HCT116 (cell line): Measurements from ENCODE around the gene OBSCN. TPM values are rescaled to one million over a fixed set of nuclear protein-coding genes. Genes with fewer than 3 reads are reported as not detected.

Experiments used
- ATAC-seq: fragments of 200-7000 bp; cut with Tn5 transposase; 2 replicates; pipeline ENCODE4 v1.9.1; 2020; ENCODE audit warnings: mild to moderate bottlenecking, moderate library complexity
- BruUV-seq: library from RNA; stranded (reverse); fragments of 400-500 nt; replicated peaks from 2 replicates; lab custom pipeline; 2021; lab: Mats Ljungman, UMichigan
- CTCF ChIA-PET: fragments of 300-600 bp; sonication (Branson Sonifier 250); formaldehyde crosslinking; loops from one replicate; lab custom pipeline; 2021; ENCODE audit warnings: antibody characterized with exemption; lab: Charles Lee
- POLR2A ChIA-PET: fragments of 300-600, 350-600 bp; sonication (Branson Sonifier 250); formaldehyde crosslinking; loops from one replicate; lab custom pipeline; 2021; ENCODE audit warnings: antibody characterized with exemption; lab: Charles Lee
- RAD21 ChIA-PET, 2 experiments: fragments of 300-600 bp; sonication (Branson Sonifier 250); formaldehyde crosslinking; loops; one replicate each; lab custom pipeline; 2023; ENCODE audit warnings: low total read pairs in 2 of 2; ENCODE audit not compliant: uncharacterized antibody in 2 of 2, unreplicated experiment in 2 of 2, low non-redundant PET in 1 of 2; lab: Charles Lee
- DNase-seq: peaks from one replicate; pipeline ENCODE4 v3.0.0-alpha.2; 2010; ENCODE audit warnings: low read depth, low spot score
- H2AFZ ChIP-seq: fragments of 200-600 bp; shearing (Covaris generic), sonication (generic); 2 replicates; pipeline ENCODE4 v1.6.1; 2017; ENCODE audit warnings: low read depth, mixed run types, mixed read lengths, antibody characterized with exemption, low read length; ENCODE audit not compliant: poor library complexity, severe bottlenecking
- H3K27ac ChIP-seq: 2 replicates; pipeline ENCODE4 v1.5.1; 2012; ENCODE audit warnings: low read depth, low read length
- H3K27me3 ChIP-seq: fragments of 200-600 bp; sonication (generic); 2 replicates; pipeline ENCODE4 v1.6.1; 2016; ENCODE audit warnings: mixed run types, low read length, mixed read lengths; ENCODE audit not compliant: insufficient read depth
- H3K36me3 ChIP-seq, 2 experiments: fragments of 200-500 bp in 1 of 2; fragments of 200-600 bp in 1 of 2; sonication (Bioruptor generic) in 1 of 2; sonication (generic) in 1 of 2; 2 replicates each; pipeline versions ENCODE4 v1.5.1 to v1.6.1; 2014 to 2016; ENCODE audit warnings: low read length in 2 of 2, inconsistent platforms in 1 of 2, mixed read lengths in 1 of 2, mixed run types in 1 of 2; ENCODE audit not compliant: insufficient read depth in 2 of 2, control insufficient read depth in 1 of 2
- H3K4me1 ChIP-seq, 2 experiments: fragments of 200-600 bp in 1 of 2; sonication (generic) in 1 of 2; 2 replicates each; pipeline versions ENCODE4 v1.5.1 to v1.6.1; 2012 to 2017; ENCODE audit warnings: low read length in 2 of 2, inconsistent platforms in 1 of 2, mild to moderate bottlenecking in 1 of 2, mixed read lengths in 1 of 2, mixed run types in 1 of 2, moderate library complexity in 1 of 2; ENCODE audit not compliant: insufficient read depth in 2 of 2, control insufficient read depth in 1 of 2
- H3K4me2 ChIP-seq: fragments of 200-600 bp; sonication (generic); 2 replicates; pipeline ENCODE4 v1.6.1; 2017; ENCODE audit warnings: mixed run types, low read length, mixed read lengths
- H3K4me3 ChIP-seq, 2 experiments: fragments of 200-600 bp in 1 of 2; sonication (generic) in 1 of 2; replicated peaks in 1 of 2; 2 replicates each; pipeline ENCODE4 v1.5.1; 2011 to 2016; ENCODE audit warnings: low read length in 2 of 2, control low read depth in 1 of 2, low read depth in 1 of 2, mild to moderate bottlenecking in 1 of 2, mixed read lengths in 1 of 2, mixed run types in 1 of 2
- H3K79me2 ChIP-seq: fragments of 200-600 bp; sonication (generic); 2 replicates; pipeline ENCODE4 v1.6.1; 2017; ENCODE audit warnings: mild to moderate bottlenecking, mixed run types, low read length, moderate library complexity, mixed read lengths; ENCODE audit not compliant: insufficient read depth
- H3K9ac ChIP-seq: fragments of 200-600 bp; sonication (generic); 2 replicates; pipeline ENCODE4 v1.6.1; 2016; ENCODE audit warnings: low read length, mixed read lengths
- H3K9me2 ChIP-seq: fragments of 200-600 bp; sonication (generic), shearing (Covaris generic); 2 replicates; pipeline ENCODE4 v1.6.1; 2017; ENCODE audit warnings: mixed run types, mild to moderate bottlenecking, moderate library complexity; ENCODE audit not compliant: insufficient read depth
- H3K9me3 ChIP-seq, 2 experiments: fragments of 200-500 bp in 1 of 2; fragments of 200-600 bp in 1 of 2; sonication (Bioruptor generic) in 1 of 2; sonication (generic) in 1 of 2; 2 replicates each; pipeline ENCODE4 v1.6.1; 2014 to 2017; ENCODE audit warnings: low read length in 2 of 2, mixed read lengths in 2 of 2, inconsistent platforms in 1 of 2, low read depth in 1 of 2, mild to moderate bottlenecking in 1 of 2, mixed run types in 1 of 2, moderate library complexity in 1 of 2; ENCODE audit not compliant: control insufficient read depth in 1 of 2, insufficient read depth in 1 of 2
- H4K20me1 ChIP-seq: fragments of 200-600 bp; sonication (generic), shearing (Covaris generic); 2 replicates; pipeline ENCODE4 v1.6.1; 2017; ENCODE audit warnings: mixed run types, mild to moderate bottlenecking, moderate library complexity; ENCODE audit not compliant: insufficient read depth
- CTCF ChIP-seq, 3 experiments: fragments of 200-600 bp in 1 of 3; sonication (generic) in 1 of 3; IDR thresholded peaks in 2 of 3; conservative IDR thresholded peaks in 1 of 3; 2 replicates each; pipeline ENCODE4 v1.5.1; 2012 to 2017; ENCODE audit warnings: low read depth in 2 of 3, low read length in 2 of 3, antibody characterized with exemption in 1 of 3, borderline replicate concordance in 1 of 3, control low read depth in 1 of 3, mild to moderate bottlenecking in 1 of 3, mixed read lengths in 1 of 3, mixed run types in 1 of 3, moderate library complexity in 1 of 3; ENCODE audit not compliant: insufficient read depth in 1 of 3
- FOSL1 ChIP-seq: IDR thresholded peaks from 2 replicates; pipeline ENCODE4 v1.6.1; 2012; ENCODE audit warnings: low read depth
- JUND ChIP-seq: IDR thresholded peaks from 2 replicates; pipeline ENCODE4 v1.6.1; 2012
- RAD21 ChIP-seq: IDR thresholded peaks from 2 replicates; pipeline ENCODE4 v1.6.1; 2012; ENCODE audit warnings: low read depth, mild to moderate bottlenecking
- TCF7L2 ChIP-seq: IDR thresholded peaks from 2 replicates; pipeline ENCODE4 v1.7.0; 2011; ENCODE audit warnings: borderline replicate concordance, inconsistent platforms; ENCODE audit not compliant: insufficient read depth, insufficient read length; ENCODE audit errors: extremely low read depth
- YY1 ChIP-seq: IDR thresholded peaks from 2 replicates; pipeline ENCODE4 v1.6.1; 2011; ENCODE audit warnings: low read length, low read depth, moderate library complexity, mild to moderate bottlenecking; ENCODE audit not compliant: insufficient replicate concordance; ENCODE audit errors: extremely low read depth
- ZFX ChIP-seq: fragments of 450-650 bp; IDR thresholded peaks from 2 replicates; pipeline ENCODE4 v1.6.1; 2017
- intact Hi-C: fragments of 100-400 bp; cut with micrococcal nuclease; formaldehyde crosslinking; loops from 2 replicates; pipeline ENCODE4 v1.10.0; 2022
- total RNA-seq: library from RNA; stranded (reverse); gene quantifications from one replicate; pipeline ENCODE4 v1.2.1, GENCODE V29; 2021; ENCODE audit not compliant: unreplicated experiment
- TF ChIP-seq, protein P1 (sequence below): IDR thresholded peaks from 2 replicates; pipeline ENCODE4 v1.6.1; 2012

The OBSCN gene
- total RNA-seq, 1 experiment from 2014 or later = 16.6 TPM

GRCh38 chr1:228329887-228330286 is 122.0 kb downstream of the OBSCN start:
- no peaks in the 10 kb centered on the region for H4K20me1 ChIP-seq
- no peak overlapping the region for H2AFZ ChIP-seq
- intact Hi-C loops = no loop called here
- H3K4me3 ChIP-seq = no peak overlapping the region
- no peak overlapping the region for H3K4me2 ChIP-seq
- RAD21 ChIA-PET = no interaction called here
- no peaks in the 10 kb centered on the region for H3K79me2 ChIP-seq
- ATAC-seq (no peak), DNase-seq (no peak)
- POLR2A ChIA-PET = no interaction called here
- peaks cover 1% of the 10 kb centered on the region in 2 experiments; a peak in 2 of 4 replicates for H3K9me3 ChIP-seq
- no peaks in the 10 kb centered on the region for H3K4me1 ChIP-seq
- H3K27ac ChIP-seq = no peak overlapping the region
- CTCF ChIA-PET = no interaction called here
- no peak overlapping the region for H3K9ac ChIP-seq
- no peaks in the 10 kb centered on the region for H3K9me2 ChIP-seq
- H3K36me3 ChIP-seq = no peaks in the 10 kb centered on the region
- H3K27me3 ChIP-seq = no peaks in the 10 kb centered on the region
- BruUV-seq = no TSS peak
- TF ChIP-seq FOSL1 (no peak), YY1 (no peak), ZFX (no peak), RAD21 (no peak), TCF7L2 (no peak), JUND (no peak), CTCF (IDR thresholded peaks at IDR 0.05 in 2 of 3, conservative IDR thresholded peaks at IDR 0.05 in 1 of 3; ENCODE audit: borderline replicate concordance in 1 of 3, insufficient read depth in 1 of 3, low read depth in 2 of 3, low read length in 2 of 3) (no peak)
- TF ChIP-seq, protein P1, sequence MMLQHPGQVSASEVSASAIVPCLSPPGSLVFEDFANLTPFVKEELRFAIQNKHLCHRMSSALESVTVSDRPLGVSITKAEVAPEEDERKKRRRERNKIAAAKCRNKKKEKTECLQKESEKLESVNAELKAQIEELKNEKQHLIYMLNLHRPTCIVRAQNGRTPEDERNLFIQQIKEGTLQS = no peak
